Heart left ventricle (tissue), 16 donors: ENCODE results near the gene LPIN1. TPM values are rescaled to one million over a fixed set of nuclear protein-coding genes. Genes with fewer than 3 reads are reported as not detected.

Experiments
- ATAC-seq, 4 donors: fragments of 200-7000 bp; cut with Tn5 transposase; one replicate each; pipeline ENCODE4 v1.9.1; 2020 to 2022; ENCODE audit warnings: moderate library complexity in 4 of 4, mild to moderate bottlenecking in 3 of 4, moderate number of reproducible peaks in 1 of 4
- DNase-seq, 5 donors: peaks; one replicate each; pipeline ENCODE4 v3.0.0-alpha.2; 2020
- H3K27ac ChIP-seq, 12 donors: fragments of 200-600 bp; sonication (generic) in 4 of 12; one replicate each; pipeline versions ENCODE4 v1.5.0 to v1.8.0; 2016 to 2022; ENCODE audit warnings: mild to moderate bottlenecking in 2 of 12
- H3K27me3 ChIP-seq, 9 donors: fragments of 200-600 bp; sonication (generic) in 2 of 9; one replicate each; pipeline versions ENCODE4 v1.5.1 to v1.8.0; 2016 to 2022; ENCODE audit warnings: mild to moderate bottlenecking in 3 of 9
- H3K36me3 ChIP-seq, 9 donors: fragments of 200-600 bp; sonication (generic) in 2 of 9; one replicate each; pipeline versions ENCODE4 v1.5.0 to v1.8.0; 2018 to 2022; ENCODE audit warnings: mild to moderate bottlenecking in 2 of 9
- H3K4me1 ChIP-seq, 12 donors: fragments of 200-600 bp; sonication (generic) in 4 of 12; one replicate each; pipeline versions ENCODE4 v1.5.0 to v1.8.0; 2016 to 2022; ENCODE audit warnings: mild to moderate bottlenecking in 3 of 12
- H3K4me3 ChIP-seq, 12 donors: fragments of 200-600 bp; sonication (generic) in 4 of 12; one replicate each; pipeline versions ENCODE4 v1.5.0 to v1.8.0; 2017 to 2022; ENCODE audit warnings: mild to moderate bottlenecking in 9 of 12, moderate library complexity in 4 of 12
- H3K9me3 ChIP-seq, 12 donors: fragments of 200-600 bp; sonication (generic) in 4 of 12; one replicate each; pipeline versions ENCODE4 v1.5.0 to v1.8.0; 2016 to 2022; ENCODE audit warnings: mild to moderate bottlenecking in 1 of 12
- CTCF ChIP-seq, 12 donors: fragments of 200-600 bp; sonication (generic) in 4 of 12; IDR thresholded peaks; one replicate each; pipeline versions ENCODE4 v1.5.0 to v1.8.0; 2018 to 2022; ENCODE audit warnings: antibody characterized with exemption in 12 of 12, mild to moderate bottlenecking in 5 of 12
- POLR2A ChIP-seq, 2 donors: fragments of 450-650 bp; IDR thresholded peaks; one replicate each; pipeline ENCODE4 v1.6.1; 2017; ENCODE audit warnings: antibody characterized with exemption in 2 of 2, mild to moderate bottlenecking in 2 of 2, moderate library complexity in 2 of 2
- WGBS, 4 donors: extraction: QIAGEN DNeasy Blood & Tissue Kit in 2 of 4; methylation state at CpG; one replicate each; pipeline versions ENCODE4 v1.1.5 to v1.1.7; 2013 to 2018; 5-methylcytosine and 5-hydroxymethylcytosine counted together
- intact Hi-C, 10 donors: fragments of 100-400 bp; cut with DNase I; formaldehyde crosslinking; loops; one replicate each; pipeline versions ENCODE4 v1.11.1 to v1.14.2; 2022
- polyA plus RNA-seq, 2 donors: library from polyadenylated mRNA; stranded (reverse); fragments of 200-250 nt; gene quantifications; one replicate each; pipeline ENCODE4 v1.2.3, GENCODE V29; 2013
- total RNA-seq, 9 donors: library from RNA; depleted of rRNA in 2 of 9; stranded (reverse); fragments of >200 nt in 2 of 9; fragmentation: NEBNext Ultra II Directional in 3 of 9; extraction: Animal tissue kit (Norgen Biotek cat#: 25700) in 3 of 9; gene quantifications; one replicate each; pipeline versions ENCODE4 v1.1.0 to v1.2.4, GENCODE V29; 2016 to 2023
- donor health status: ischemic (EF 13 %, LVEDD 7.1; RV severe dilation, severe dysfunction).
- donor health status: healthy with polysubstance abuse.
- donor health status: DM: no; HTN: yes; CAD: no.
- donor health status: DM: no; HTN: no; CAD: no.
- donor health status: ischemic (EF 25% LVEDD 6.9; RV normal size, moderate dysfunction).
- donor health status: ischemic (EF 25% LVEDD 5.7; RV mildly dilated, moderate dysfunction).
- donor health status: healthy.
- donor health status: DM: yes; HTN: yes; CAD: no.
- donor health status: ischemic (EF 35%, LVEDD 5.7; RV mildly dilated, moderate dysfunction).
- donor health status: nonischemic (EF 11% LVEDD 7.7; RV severe dilation, severe dysfunction).
- donor health status: DM: yes; HTN: yes; CAD: no.
- donor health status: PGD.
- donor health status: ischemic (EF 29% LVEDD 5.4; RV normal size, mild dysfunction).
- donor health status: nonischemic (EF 23%, LVEDD 6.1; RV moderate dilation, normal function).

LPIN1 gene
- total and polyA plus RNA-seq, 11 donors: 15.0 to 57.1 (median 43.8) TPM

- Histone ChIP-seq H3K36me3 (peaks cover 3 to 100% (median 86%) of the 10 kb centered on the region in 9 donors), H3K4me1 (peaks cover 0 to 7% (median 0%) of the 10 kb centered on the region in 12 donors), H3K4me3 (no peak overlapping the region), H3K27ac (no peak overlapping the region), H3K9me3 (no peaks in the 10 kb centered on the region), H3K27me3 (no peaks in the 10 kb centered on the region)
- WGBS, 4 donors: 92 to 98% (median 96%) methylated on average over 12 to 13 of the region's 13 CpGs
- TF ChIP-seq CTCF (IDR thresholded peaks at IDR 0.05): no peak
- no peak for TF ChIP-seq POLR2A (IDR thresholded peaks at IDR 0.05)
- intact Hi-C loops: no loop called here
- ATAC-seq (no peak), DNase-seq (no peak)
Measured at GRCh38 chr2:11786592-11786991, 40.2 kb downstream of the LPIN1 start.

GRCh38 chr2:11787991-11788390, 41.6 kb downstream of the LPIN1 start:
- no peak for ATAC-seq
- 92 to 96% (median 93%) methylated on average over 9 of the region's 9 CpGs for WGBS, 4 donors
- intact Hi-C loops: no loop called here

GRCh38 chr2:11788461-11789124, 42.2 kb downstream of the LPIN1 start:
- no peak overlapping the region for H3K27ac ChIP-seq
- H3K27me3 ChIP-seq: no peaks in the 10 kb centered on the region
- peaks cover 5 to 100% (median 86%) of the 10 kb centered on the region in 9 donors for H3K36me3 ChIP-seq
- 87 to 89% (median 88%) methylated on average over 7 of the region's 7 CpGs for WGBS, 4 donors
- no peaks in the 10 kb centered on the region for H3K9me3 ChIP-seq
- intact Hi-C loops: no loop called here
- H3K4me1 ChIP-seq: peaks cover 0 to 7% (median 0%) of the 10 kb centered on the region in 12 donors
- TF ChIP-seq POLR2A (IDR thresholded peaks at IDR 0.05): no peak
- TF ChIP-seq CTCF (IDR thresholded peaks at IDR 0.05): no peak
- ATAC-seq: no peak
- DNase-seq: no peak
- H3K4me3 ChIP-seq: no peak overlapping the region

More at GRCh38 chr2:11787991-11788390, 41.6 kb downstream of the LPIN1 start:
- H3K9me3 ChIP-seq: no peaks in the 10 kb centered on the region
- TF ChIP-seq POLR2A (IDR thresholded peaks at IDR 0.05) (no peak), CTCF (IDR thresholded peaks at IDR 0.05) (no peak)
- DNase-seq: no peak
- H3K27me3 ChIP-seq: no peaks in the 10 kb centered on the region
- no peak overlapping the region for H3K4me3 ChIP-seq
- H3K27ac ChIP-seq: no peak overlapping the region
- H3K4me1 ChIP-seq: peaks cover 0 to 7% (median 0%) of the 10 kb centered on the region in 12 donors
- H3K36me3 ChIP-seq: peaks cover 4 to 100% (median 86%) of the 10 kb centered on the region in 9 donors

GRCh38 chr2:11789243-11789642, 42.8 kb downstream of the LPIN1 start:
- Histone ChIP-seq H3K4me3 (no peak overlapping the region), H3K4me1 (peaks cover 0 to 6% (median 0%) of the 10 kb centered on the region in 12 donors), H3K27me3 (no peaks in the 10 kb centered on the region), H3K9me3 (no peaks in the 10 kb centered on the region), H3K36me3 (peaks cover 5 to 100% (median 87%) of the 10 kb centered on the region in 9 donors), H3K27ac (no peak overlapping the region)
- no peak for TF ChIP-seq CTCF (IDR thresholded peaks at IDR 0.05)
- no peak for TF ChIP-seq POLR2A (IDR thresholded peaks at IDR 0.05)
- 97 to 98% (median 97%) methylated on average over 13 of the region's 13 CpGs for WGBS, 4 donors
- ATAC-seq (peak in 1 of 4 donors; percentile 13), DNase-seq (no peak)
- intact Hi-C loops: no loop called here
